ENCODE data around the gene CRACDL.

Gene CRACDL

DNA sequence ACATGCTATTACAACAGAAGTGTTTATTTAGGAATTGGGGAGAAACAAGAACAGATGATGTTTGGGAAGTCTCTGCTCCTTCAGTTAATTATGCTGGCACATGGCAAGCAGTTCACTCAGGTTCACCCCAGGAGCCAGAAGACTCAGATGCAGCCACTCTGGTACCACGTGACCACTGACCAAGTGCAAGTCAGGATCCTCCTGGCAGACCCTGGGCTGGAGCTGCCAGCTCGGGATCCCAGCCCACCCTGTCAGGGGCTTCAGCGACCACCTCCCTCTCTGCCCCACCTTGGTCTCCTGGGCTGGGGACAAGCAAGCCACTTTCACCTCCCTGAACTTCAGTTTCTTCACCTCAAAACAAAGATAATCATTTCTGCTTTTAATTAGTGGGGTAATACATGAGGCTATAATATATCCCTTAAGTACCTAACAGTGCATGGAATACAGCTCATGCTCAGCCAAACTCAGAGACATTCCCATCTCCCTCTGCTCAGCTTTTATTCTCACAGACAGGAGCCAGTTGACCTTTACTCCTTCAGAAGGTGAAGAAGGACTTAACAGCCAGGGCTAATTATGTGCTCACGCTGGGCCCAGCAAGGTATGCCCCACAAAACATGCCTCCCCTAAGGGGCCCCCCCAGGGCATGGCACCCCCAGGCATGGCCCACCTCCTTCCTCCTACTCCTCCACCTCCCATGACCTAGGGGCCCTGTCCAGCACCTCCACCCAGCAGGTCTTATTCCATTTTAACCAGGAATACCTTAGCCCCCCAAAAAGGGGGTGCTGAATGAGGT, 11.8 kb downstream of the CRACDL start:
- no peak for DNase-seq (ENCODE audit: low read depth)

DNA sequence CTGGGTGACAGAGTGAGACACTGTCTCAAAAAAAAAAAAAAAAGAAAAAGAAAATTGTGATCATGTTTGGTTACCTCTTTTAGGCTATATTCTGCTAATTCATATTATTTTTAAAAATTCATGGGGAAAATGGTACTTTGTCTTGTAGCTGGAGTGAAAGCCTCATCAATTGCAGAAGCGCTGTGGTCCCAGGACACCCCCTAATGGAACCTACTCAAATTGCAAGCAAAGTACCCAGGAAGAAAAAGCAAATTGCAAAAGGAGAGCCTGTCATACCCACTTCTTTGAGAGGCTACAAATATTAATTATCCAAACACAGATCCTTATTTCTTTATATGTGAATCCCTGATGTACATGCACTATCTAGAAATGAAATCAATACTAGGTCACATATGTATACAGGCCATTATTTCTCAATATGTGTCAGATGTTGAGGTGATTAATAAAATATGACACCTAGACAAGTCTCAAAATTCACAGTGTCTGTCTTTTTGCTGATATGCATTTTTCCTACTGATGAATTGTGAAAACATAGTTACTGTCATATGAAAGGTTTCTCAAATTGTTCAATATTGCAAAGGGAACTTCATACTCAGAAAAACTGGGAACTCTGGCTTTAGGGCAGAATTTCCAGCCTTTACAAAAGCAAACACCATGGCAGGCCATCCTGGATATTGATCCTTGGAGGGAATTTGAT, 12.6 kb downstream of the CRACDL start:
- DNase-seq (ENCODE audit: low read depth): no peak

GRCh38 chr2:98921062-98921461, 15.0 kb downstream of the CRACDL start:
- DNase-seq (ENCODE audit: low read depth): no peak

GRCh38 chr2:98917031-98917471, 19.0 kb downstream of the CRACDL start:
- no peak for DNase-seq (ENCODE audit: low read depth)

DNA sequence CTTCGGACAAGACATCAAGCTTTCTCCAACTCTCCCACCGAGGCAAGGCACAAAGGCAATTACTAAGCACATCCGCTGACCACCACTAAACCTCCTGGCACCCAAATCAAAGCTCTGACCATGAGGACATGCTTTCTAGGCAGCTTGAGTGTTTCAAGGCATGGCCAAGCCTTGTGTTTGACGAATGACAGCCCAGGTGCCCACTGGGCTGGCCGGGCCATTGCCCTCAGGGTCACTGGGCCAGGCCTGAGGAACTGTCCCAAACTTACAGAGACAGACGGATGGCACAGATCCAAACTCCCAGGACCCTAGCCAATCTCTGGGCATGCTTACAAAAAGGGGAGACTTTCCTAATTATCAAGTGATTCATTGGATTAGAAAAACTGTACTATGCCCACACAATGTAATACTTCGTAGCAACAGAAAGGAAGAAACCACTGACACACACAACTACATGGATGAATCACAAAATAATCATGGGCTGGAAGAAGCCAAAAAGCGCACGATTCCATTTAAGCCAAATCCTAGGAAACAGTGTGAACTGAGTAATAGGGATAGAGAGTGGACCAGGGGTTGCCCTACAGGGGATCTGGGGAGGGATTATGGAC, 20.2 kb downstream of the CRACDL start:
- no peak for DNase-seq (ENCODE audit: low read depth)

DNA sequence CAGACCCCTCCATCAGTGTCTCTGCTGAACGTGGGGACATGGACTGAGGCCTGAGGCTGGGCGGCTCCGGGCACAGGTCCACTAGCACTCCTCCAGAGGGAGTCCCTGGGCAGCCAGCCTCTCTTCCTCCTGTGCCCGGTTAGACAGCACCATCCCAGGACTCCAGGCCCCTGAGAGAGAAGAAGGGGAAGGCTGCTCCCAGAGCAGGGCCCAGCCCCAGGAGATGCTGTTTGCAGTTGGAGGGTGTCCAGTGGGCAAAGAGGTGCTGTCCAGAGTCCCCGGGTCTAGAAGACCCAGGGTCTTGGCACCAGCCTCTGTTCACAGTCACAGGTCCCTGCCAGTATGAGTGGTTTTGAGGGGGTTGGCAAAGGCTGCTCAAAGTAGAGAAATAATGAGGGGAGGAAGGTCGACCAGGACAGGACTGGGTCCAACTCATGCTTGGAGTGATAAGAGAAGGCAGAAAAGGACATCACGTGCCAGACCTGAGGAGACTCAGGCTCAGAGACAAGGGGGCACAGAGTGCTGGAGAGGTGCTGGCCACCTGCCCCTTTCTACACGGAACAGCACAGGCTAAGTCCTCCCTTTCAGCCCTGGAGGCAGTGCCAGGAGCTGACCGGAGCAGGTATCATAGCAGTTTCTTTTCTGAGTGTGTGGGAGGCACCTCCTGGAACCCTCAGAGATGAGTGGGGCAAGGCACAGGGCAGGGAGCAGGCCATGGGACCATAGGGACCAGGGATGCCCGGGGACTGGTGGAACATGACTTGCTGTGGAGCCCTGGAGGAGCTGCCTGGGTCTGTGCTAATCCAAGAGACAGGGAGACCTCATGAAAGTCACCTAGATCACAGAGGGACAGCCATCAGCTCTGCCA, 21.1 kb downstream of the CRACDL start:
- no peak for DNase-seq (ENCODE audit: low read depth)

DNA sequence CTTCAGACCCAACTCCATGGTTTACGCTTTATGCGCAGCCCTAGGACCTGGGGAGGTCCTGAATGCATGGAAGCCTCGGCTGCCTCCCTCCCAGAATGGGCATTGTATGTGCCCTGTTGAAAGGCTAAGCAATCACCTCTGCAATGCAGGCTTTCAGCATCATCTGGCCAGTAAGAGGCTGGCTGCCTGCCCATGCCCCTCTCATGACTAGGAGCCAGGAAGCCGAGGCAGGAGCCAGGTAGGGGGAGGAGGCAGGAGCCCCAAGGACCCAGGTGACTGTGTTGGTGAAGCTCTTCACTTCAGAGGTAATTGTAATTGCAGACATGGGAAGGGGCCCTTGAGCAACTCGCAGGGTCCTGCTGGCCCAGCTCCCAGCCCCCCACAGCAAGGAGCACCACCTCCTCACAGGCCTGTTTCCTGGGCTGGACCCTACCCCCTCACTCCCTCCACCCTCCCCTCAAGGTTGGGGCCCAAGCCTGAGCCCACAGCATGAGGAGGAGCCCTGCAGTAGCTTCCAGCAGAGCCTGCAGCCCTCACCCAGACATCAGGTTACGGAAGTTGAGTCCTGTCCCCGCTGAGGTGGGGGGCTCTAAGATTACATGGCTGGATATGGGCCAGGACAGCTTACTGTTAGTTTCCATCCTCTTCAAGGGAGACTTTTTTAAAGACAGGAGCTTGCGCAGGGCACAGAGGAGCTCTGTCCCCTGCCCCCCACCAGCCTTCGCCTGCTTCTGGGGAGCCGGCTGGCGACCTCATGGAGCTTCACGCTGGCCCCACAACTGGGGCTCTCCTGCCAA, 21.9 kb downstream of the CRACDL start:
- DNase-seq (ENCODE audit: low read depth): no peak

DNA sequence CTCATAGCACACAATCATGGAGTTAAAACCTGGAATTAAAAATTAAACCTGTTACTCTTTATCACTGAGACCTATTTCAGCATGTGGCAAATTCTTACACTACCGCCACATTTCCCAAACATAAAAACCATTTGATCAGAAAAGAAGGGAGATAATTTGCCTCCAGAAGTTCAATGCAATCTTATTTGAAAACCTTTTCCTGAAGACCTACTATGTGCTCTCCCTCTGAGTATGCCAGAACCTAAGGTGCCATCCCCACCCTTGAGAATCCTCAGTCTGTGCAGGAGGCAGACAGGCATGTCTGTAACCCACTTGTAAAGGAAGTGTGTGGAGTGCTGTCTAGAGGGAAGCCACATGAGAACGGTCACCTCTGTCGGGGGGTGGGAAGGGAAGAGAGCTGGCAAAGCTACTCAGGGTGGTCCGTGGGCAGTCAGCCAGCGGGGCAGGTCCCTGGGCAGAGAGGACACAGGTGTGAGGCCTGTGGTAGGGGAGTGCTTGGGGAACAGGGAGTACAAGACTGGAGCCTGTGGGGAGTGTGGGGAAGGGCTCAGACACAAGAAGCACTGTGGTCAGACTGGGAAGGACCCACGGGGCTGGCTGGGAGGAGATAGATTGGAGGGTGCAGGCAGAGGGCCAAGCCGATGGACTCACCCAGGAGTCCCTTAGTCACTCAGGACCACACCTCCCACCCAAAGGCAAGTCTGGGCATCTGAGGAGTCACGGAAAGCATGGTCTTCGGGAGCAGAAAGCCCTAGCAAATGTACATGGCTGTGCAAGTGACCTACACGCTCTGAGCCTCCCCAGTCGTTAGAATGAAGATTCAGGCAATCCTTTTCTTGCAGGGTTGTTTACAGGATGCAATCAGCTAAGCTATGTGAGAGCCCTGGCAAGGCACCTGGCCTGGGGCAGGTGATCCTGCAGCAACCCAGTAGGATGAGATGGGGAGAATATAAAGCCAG, 22.8 kb downstream of the CRACDL start:
- DNase-seq (ENCODE audit: low read depth): no peak

GRCh38 chr2:98912221-98912851, 23.7 kb downstream of the CRACDL start:
- no peak for DNase-seq (ENCODE audit: low read depth)

DNA sequence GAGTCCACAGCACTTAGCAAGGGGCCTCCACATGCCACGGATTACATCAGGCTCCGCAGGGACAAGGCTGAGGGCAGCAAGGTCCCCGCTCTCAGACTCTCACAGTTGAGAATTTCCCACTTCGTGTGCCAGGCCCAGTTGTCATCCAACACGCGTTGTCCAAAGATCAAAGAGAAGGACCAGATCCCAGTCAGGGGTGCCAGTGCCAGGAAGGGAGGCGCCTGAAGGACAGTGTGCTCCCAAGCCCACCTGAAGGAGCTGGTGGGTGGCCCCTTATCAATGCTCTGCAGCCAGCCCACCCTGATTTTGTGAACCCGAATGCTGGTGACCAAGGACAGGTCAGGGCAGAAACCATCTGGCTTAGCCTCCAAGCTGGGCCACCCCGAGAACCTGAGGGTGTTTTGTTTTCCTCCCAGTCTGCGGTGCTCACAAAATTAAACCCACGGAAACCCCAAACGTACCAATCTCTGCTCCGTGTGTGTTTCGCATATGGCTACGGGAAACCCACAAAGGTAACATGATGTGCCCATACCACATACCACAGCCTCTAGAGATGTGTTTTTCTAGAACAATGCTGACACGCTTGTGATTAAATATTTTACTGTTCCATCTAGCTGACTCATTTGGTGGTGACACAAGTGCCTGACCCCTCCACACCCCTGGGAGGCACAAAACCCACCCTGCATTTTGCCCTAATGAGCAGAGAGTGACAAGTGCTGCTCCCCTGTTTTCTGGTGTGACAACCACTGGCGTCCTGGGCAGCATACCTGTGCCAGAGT, 24.5 kb downstream of the CRACDL start:
- no peak for DNase-seq (ENCODE audit: low read depth)

DNA sequence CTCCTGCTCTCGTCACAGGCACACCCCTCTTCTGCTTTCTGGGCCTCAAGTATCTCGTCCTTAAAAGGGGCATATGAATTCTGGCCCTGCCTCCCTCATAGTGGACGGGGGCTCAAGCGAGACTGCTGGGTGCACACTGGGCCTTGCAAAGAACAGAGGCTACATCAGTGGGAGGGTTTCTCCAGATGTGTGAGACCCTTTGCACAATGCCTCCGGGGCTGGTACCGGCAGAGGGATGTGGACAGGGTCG, 25.0 kb downstream of the CRACDL start:
- DNase-seq (ENCODE audit: low read depth): no peak

DNA sequence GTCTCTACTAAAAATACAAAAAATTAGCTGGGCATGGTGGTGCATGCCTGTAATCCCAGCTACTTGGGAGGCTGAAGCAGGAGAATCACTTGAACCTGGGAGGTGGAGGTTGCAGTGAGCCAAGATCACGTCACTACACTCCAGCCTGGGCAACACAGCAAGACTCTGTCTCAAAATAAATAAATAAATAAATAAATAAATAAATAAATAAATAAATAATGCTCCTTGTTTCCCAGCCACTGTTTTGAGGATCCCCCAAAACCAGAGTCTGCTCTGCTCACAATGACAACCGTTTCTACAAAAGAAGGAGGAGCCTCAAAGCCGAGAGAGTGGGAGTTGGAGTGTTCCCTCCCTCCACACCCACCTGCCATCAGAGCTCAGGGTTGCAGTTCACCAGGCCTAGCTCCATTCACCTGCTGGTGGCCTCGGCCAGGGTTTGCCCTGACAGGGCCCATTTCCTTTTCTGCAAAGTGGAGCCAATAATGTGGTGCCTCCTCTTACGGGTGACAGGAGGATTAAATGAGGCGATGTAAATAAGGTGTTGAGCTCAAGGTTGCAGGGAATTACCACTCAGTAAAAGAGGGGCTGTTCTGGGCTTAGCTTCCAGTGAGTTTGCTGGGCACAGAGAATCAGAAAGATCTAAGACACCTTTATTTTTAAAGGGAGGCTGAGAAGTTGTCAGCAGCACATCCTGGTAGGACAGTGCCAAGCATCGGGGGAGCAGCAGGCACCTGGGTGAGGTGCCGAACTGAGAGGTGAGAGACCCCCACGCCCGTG, 25.5 kb downstream of the CRACDL start:
- no peak for DNase-seq (ENCODE audit: low read depth)

DNA sequence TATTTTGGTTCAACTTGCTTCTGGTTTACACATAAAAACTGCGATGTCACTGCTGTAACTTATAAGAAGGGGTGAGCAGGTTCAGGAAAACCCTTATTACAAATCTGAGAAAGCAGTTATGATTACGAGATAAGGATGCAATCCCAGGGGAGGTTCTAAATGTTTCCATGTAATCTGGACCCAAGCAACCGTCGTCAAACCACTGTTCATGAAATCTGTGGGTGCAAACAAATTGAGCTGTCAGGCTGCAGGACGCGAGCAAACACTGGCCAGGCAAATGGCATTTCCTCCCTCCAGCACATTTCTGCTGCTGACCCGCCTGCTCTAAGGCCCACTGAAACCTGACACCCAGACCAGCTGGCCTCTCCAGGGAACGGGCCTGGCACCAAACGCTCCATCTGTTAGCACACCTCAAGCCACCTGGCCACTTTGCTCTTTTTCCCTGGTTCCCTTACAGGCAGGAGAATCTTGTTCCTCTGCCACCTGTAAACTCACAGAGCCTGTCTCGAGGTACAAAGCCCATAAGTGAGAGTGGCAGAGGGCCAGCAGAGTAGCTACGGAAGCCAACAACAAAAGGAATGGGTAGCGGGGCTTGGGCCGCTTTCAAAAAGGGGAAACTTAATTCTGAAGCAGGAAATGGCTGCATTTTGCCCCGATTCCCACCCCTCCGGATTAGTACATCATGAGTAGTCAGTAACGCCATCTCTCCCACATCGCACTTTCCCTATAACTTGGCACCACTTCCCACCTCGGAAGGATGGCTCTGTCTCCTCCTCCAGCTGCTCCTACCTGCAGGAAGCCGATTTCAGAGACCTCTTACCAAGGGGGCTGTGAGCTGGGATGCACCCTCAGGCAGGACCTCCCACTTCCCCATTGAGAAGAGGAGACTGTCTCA, 26.5 kb downstream of the CRACDL start:
- no peak for DNase-seq (ENCODE audit: low read depth)

GRCh38 chr2:98908931-98909316, 27.1 kb downstream of the CRACDL start:
- no peak for DNase-seq (ENCODE audit: low read depth)

DNA sequence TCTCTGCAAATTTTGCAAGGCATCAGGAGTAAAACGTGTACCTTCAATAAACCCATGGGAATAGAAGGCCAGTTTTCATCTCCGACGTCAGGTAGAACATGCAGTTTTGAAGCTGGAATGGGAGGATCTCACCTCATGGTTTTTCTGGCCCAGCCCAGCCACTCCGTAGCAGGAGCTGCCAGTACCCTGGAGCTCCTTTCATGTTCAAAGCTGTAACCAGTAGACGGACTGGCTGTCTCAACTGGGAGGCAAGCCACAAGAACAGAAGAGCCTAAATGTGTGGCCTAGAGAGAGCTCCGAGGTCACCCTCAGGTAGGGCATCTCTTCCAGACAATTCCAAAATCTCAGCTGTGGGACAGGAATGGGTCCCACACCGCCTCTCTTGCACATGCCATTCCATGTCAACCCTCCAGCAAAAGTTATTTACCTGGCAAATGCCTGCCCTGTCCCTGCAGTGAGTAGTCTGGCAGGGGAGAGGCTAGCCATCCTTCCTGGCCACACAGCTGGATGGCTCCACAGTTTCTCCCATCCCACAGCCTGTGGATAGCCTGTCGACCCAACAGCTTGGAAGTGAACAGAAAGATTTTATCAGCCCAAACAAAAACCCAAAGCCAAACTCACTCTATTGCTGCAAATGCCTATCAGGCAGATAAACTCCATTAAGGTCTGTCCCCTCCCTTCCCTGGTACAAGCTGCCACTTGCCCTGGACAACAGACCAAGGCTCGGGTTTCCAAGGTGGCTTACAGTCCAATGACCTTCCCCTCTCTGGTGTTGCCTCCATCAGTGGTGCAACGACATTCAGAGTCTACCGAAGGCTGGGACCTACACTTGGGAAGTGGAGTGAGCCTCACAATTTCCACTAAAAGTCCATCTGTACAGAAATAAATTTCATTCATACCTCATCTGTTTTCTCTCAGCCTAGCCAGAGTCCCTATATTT, 27.8 kb downstream of the CRACDL start:
- no peak for DNase-seq (ENCODE audit: low read depth)

DNA sequence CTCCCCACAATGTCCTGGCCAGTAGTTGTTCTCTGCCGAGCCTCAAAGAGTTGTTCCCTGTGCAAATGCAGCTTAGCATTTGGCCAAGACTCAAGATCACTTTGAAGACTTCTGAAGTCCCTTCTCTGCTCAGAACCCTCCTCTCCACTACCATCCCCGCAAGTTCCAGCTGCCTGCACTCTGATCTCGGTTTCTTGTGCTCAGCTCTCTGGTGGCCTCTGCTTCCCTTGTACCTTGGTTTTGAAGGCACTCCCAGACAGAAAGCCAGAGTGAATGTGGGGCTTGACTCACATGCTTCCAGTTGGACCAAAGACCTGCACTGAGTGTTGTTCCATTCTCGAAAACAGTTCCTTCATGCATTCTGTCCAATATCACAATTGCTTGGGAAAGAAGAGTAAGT, 28.6 kb downstream of the CRACDL start:
- DNase-seq (ENCODE audit: low read depth): no peak

Measured in CMK (cell line).